HG02938 (cell line): ENCODE measurements around the gene LRMDA.

Source experiments
- ATAC-seq: cut with Tn5 transposase; IDR thresholded peaks from one replicate; pipeline ENCODE4 v1.9.1; 2021; ENCODE audit warnings: mild to moderate bottlenecking, moderate library complexity; ENCODE audit not compliant: unreplicated experiment

Gene LRMDA

GRCh38 chr10:75431180-75432111 is at the start of gene LRMDA:
Gene LRMDA (plus strand): TSS chr10:75431624.
- ATAC-seq: peak; percentile 59

GRCh38 chr10:75386128-75386527 is 45.3 kb upstream of the LRMDA start:
- ATAC-seq: no peak

- ATAC-seq: no peak
Measured at GRCh38 chr10:75388082-75388481, 43.3 kb upstream of the LRMDA start.

- ATAC-seq: no peak
Measured at GRCh38 chr10:75390178-75390577, 41.2 kb upstream of the LRMDA start.

- no peak for ATAC-seq
Measured at GRCh38 chr10:75392271-75392670, 39.2 kb upstream of the LRMDA start.

GRCh38 chr10:75392744-75393143 is 38.7 kb upstream of the LRMDA start:
- ATAC-seq: no peak

- ATAC-seq: no peak
Measured at GRCh38 chr10:75394221-75394620, 37.2 kb upstream of the LRMDA start.

- ATAC-seq: no peak
Measured at GRCh38 chr10:75395066-75395931, 36.1 kb upstream of the LRMDA start.

GRCh38 chr10:75395932-75396630 is 35.3 kb upstream of the LRMDA start:
- ATAC-seq: no peak

- ATAC-seq: no peak
Measured at GRCh38 chr10:75396631-75397495, 34.6 kb upstream of the LRMDA start.

GRCh38 chr10:75397496-75398199 is 33.8 kb upstream of the LRMDA start:
- ATAC-seq: no peak

- no peak for ATAC-seq
Measured at GRCh38 chr10:75398200-75398691, 33.2 kb upstream of the LRMDA start.

GRCh38 chr10:75398692-75399460 is 32.5 kb upstream of the LRMDA start:
- ATAC-seq: no peak

GRCh38 chr10:75399461-75400162 is 31.8 kb upstream of the LRMDA start:
- ATAC-seq: no peak

GRCh38 chr10:75400163-75400770 is 31.2 kb upstream of the LRMDA start:
- no peak for ATAC-seq

- ATAC-seq: peak; percentile 19
Measured at GRCh38 chr10:75400771-75401568, 30.5 kb upstream of the LRMDA start.
